ENCODE results near the gene ZMYM2.

Gene ZMYM2

DNA sequence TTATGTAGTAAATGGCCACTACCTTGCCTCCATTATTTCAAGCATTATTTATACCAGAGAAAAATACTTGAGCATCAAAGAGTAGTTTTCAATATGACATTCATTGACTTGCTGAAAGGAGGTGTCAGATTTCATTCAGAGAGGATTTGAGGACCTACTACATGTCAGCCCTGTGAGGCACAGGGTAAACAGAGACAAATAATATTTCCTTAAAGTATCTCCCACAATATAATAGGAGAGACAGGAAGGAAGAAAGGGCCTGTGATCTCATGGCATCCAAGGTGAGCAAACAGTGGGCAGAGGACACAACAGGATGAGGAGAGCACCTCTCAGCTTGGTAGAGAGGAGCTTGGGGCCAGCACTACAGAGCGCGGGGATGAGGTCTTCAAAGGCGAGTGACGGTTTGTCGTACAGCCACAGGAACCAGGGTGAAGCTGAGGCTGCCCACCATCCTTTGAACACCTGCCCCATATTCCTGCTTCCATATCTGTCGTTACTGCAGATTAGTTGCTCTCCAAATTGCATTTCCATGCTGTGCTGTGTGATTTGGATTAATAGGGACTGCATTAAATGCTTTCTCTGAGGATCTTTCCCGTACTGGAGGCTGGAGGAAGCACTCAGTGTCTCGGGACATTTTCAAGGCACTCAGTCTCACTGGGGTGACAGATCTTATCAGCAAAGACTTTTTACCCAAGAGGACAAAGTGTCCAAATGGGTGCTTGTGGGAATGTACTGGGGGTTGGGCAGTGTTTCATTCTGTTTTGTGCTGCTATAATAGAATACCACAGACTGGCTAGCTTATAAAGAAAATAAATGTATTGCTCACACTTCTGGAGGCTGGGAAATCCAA lies 143.2 kb downstream of the ZMYM2 start:
- H3K4me3 Mint-ChIP-seq: no peak overlapping the region
- H3K27ac Mint-ChIP-seq: no peak overlapping the region
- no peak for ATAC-seq
- H3K36me3 Mint-ChIP-seq: no peaks in the 10 kb centered on the region
- no peaks in the 10 kb centered on the region for H3K9me3 Mint-ChIP-seq
- no peaks in the 10 kb centered on the region for H3K4me1 Mint-ChIP-seq
- peaks cover 63% of the 10 kb centered on the region for H3K27me3 Mint-ChIP-seq

DNA sequence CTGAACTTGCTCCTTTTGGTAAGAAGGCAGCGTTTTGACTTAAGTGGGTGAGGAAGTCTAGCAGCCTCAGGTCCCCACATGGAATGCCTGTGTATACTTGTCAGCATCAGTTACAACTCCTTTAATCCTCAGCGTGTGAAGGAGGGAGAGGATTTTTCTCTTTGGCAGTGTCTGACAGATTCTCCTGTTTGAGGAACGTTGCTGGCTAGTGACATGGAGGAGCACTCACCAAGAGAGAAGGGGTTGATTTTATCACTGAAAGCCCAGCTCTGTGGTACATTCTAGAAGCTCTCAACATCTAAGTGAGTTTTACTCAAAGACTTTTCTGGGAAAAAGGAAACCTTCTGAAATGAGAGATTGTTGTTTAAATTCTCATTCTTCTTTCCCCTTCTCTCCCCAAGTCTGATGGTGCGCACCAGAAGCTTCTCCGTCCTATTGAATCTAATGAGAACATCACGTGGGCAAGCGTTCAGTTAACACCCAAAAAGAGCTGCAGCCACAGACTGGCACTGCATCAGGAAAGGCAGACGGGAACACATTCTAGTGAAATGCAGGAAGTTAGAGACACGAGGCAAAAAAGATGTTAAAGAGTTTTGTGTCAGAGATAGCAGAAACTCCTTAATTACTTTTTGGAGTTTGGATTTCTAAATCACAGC lies 144.1 kb downstream of the ZMYM2 start:
- H3K27ac Mint-ChIP-seq: no peak overlapping the region
- no peak for ATAC-seq
- H3K36me3 Mint-ChIP-seq: no peaks in the 10 kb centered on the region
- no peaks in the 10 kb centered on the region for H3K9me3 Mint-ChIP-seq
- H3K4me3 Mint-ChIP-seq: no peak overlapping the region
- peaks cover 63% of the 10 kb centered on the region for H3K27me3 Mint-ChIP-seq
- H3K4me1 Mint-ChIP-seq: no peaks in the 10 kb centered on the region

DNA sequence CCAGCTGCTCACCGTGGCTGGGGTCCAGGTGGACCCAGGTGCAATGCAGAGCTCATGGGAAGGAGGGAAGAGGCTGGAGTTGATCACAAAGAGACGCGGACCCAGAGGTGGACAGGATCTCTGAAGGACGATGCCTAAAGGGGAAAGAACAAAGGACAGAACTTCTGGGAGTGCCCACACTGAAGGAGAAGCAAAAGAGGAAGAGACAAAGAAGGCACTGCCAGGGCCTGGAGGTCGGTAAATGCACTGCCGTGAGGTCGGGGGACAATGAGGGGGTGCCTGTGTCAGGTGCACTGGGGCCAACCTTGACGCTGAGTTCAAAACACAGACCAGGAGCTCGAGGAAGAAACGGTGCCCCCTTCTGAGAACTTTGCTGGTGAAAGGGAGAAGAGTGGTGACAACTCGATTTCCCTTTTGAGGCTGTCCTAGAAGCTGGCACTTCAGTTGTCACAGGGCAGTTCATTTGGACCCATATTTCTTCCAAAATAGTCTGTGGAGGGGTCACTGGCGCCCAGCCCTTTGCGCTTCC lies 146.7 kb downstream of the ZMYM2 start:
- Mint-ChIP-seq H3K9me3 (no peaks in the 10 kb centered on the region), H3K27me3 (peaks cover 46% of the 10 kb centered on the region)

GRCh38 chr13:20106742-20107141 lies 148.2 kb downstream of the ZMYM2 start:
- Mint-ChIP-seq H3K4me3 (no peak overlapping the region), H3K4me1 (no peaks in the 10 kb centered on the region)

More for the DNA sequence above, 146.7 kb downstream of the ZMYM2 start:
- H3K36me3 Mint-ChIP-seq: no peaks in the 10 kb centered on the region
- ATAC-seq: no peak
- H3K27ac Mint-ChIP-seq: no peak overlapping the region
- H3K4me3 Mint-ChIP-seq: no peak overlapping the region
- H3K4me1 Mint-ChIP-seq: no peaks in the 10 kb centered on the region

DNA sequence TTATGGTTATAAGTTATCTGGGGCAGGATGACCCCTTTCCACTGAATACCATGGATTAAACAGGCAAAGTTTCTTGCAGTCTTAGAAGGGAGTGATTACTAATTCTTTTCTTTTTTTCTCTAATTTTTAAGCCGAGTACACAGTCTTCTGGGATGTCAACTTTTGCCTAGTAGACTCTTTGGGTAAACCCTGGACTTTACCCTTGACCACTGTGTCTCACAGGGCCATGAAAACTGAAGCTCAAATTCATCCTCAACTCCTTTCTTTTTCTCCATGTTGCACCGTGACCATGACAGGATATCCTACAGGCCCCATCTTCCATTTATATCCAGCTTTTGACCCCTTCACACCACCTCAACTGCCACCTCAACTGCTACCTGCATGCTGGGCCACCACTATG lies 150.5 kb downstream of the ZMYM2 start:
- no peak overlapping the region for H3K4me3 Mint-ChIP-seq
- H3K4me1 Mint-ChIP-seq: no peaks in the 10 kb centered on the region
- H3K27me3 Mint-ChIP-seq: peaks cover 21% of the 10 kb centered on the region
- no peak overlapping the region for H3K27ac Mint-ChIP-seq
- no peaks in the 10 kb centered on the region for H3K9me3 Mint-ChIP-seq
- no peak for ATAC-seq
- no peaks in the 10 kb centered on the region for H3K36me3 Mint-ChIP-seq

More at GRCh38 chr13:20106742-20107141, 148.2 kb downstream of the ZMYM2 start:
- Mint-ChIP-seq H3K36me3 (no peaks in the 10 kb centered on the region), H3K27me3 (peaks cover 31% of the 10 kb centered on the region), H3K9me3 (no peaks in the 10 kb centered on the region), H3K27ac (no peak overlapping the region)
- ATAC-seq: no peak

DNA sequence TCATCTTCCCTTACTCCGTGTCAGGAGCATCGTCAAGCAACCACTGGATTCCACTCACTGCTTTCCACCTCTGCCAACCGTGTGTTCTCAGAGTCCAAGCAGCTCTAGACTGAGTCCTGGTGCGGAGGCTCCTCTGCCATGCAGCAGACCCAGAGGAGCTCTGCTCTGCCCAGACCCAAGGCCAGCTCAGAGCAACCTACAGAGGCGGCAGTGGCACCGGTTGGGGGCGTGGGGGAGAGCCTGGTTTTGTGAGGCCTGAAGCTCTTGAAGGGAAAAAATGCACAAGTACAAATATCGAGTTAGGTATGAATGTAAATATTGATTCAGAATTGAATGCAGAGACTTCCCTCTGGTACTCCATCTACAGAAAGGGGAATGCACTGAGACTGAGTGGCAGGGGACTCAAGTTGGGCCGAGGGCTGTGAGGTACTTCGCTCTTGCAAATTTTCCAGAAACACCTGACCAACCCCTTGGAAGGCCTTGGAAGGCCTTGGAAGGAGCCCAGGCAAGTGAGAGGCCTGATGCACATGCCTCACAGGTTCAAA lies 155.6 kb downstream of the ZMYM2 start:
- H3K27ac Mint-ChIP-seq: no peak overlapping the region

DNA sequence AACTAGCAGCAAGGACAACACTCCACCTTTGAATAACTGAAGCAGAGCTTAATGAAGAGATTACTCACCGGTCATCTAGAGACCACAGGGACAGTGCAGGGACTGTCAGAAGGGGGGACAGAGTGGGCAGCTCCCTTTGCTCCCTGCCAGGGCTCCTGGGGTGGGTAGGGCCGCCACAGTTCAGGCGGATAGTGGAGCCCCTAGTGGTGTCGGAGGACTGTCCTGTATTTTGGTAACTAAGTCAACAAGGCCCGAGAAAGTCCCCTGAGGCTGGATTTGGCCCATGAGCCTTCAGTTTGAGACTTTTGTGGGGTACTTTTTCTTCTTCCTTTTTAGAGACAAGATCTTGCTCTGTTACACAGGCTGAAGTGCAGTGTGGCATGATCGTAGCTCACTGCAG lies 157.7 kb downstream of the ZMYM2 start:
- H3K27me3 Mint-ChIP-seq: peaks cover 23% of the 10 kb centered on the region
- H3K27ac Mint-ChIP-seq: no peak overlapping the region
- no peaks in the 10 kb centered on the region for H3K9me3 Mint-ChIP-seq
- H3K4me3 Mint-ChIP-seq: no peak overlapping the region
- peaks cover 22% of the 10 kb centered on the region for H3K4me1 Mint-ChIP-seq
- no peak for ATAC-seq
- H3K36me3 Mint-ChIP-seq: no peaks in the 10 kb centered on the region

More for the DNA sequence above, 155.6 kb downstream of the ZMYM2 start:
- H3K9me3 Mint-ChIP-seq: no peaks in the 10 kb centered on the region
- no peaks in the 10 kb centered on the region for H3K36me3 Mint-ChIP-seq
- H3K27me3 Mint-ChIP-seq: peaks cover 13% of the 10 kb centered on the region
- peaks cover 3% of the 10 kb centered on the region for H3K4me1 Mint-ChIP-seq
- ATAC-seq: no peak
- no peak overlapping the region for H3K4me3 Mint-ChIP-seq

DNA sequence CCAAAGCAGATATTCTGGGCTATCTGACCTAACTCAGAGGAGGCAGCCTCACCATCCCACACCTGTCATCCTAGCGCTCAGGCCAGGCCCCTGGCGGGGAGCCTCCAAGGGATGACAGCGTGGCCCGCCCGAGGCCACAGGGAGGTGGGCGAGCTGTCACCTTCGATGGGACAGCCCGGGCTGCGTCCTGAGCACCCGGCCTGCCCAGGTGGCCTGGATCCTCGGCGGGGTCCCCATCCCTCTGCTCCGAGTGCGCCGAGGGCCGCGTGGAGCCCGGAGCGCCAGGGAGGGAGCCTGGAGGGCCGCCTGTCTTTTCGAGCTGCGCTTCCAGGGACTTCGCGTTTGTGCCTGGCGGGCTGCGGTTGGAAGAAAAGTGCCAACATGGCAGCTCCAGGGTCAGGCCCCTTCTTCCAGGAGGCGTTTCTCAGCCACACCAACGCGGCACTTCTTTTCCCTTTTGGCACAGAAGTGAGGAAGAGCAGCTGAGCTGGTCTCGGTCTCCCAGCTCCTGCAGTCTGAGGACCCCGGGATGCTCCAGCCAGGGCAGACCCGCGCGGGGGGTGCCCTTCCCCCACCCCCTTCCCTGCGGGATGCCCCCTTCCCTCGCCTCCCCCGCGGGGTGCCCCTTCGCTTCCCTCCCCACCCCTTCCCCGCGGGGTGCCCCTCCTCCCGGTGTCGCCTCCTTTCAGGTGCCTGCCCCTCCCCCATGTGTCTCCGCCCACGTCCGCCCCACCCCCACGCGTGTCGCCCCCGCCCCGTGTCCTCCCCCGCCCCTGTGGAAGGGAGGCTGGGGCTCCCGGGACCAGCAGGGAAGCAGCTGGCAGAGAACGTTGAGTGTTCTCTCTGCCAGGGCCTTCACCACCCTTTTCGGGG lies 160.0 kb downstream of the ZMYM2 start:
- no peaks in the 10 kb centered on the region for H3K9me3 Mint-ChIP-seq

DNA sequence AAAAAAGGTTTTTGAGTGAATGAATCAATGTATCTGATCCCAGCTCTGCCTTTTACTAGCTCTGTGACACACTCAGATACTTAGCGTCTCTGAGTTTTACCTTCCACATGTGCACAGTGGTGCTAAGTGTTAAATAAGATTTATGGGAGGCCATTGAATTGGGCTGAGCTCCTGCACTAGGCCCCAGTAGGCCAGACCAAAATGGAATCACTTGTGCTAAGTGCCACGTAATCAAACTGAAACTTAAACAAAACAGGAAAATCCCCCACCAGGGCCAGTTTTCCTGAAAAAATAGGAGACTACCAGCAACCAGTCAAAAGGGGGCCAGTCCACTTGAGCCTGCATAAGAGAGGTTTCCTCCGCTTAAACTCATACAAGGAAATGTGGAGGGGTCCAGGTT lies 161.4 kb downstream of the ZMYM2 start:
- Mint-ChIP-seq H3K9me3 (no peaks in the 10 kb centered on the region), H3K27ac (peak overlapping the region; percentile 74), H3K4me1 (peaks cover 25% of the 10 kb centered on the region), H3K36me3 (no peaks in the 10 kb centered on the region), H3K27me3 (peaks cover 36% of the 10 kb centered on the region), H3K4me3 (peak overlapping the region; percentile 69)
- ATAC-seq: no peak

More for the DNA sequence above, 160.0 kb downstream of the ZMYM2 start:
- Mint-ChIP-seq H3K27ac (peak overlapping the region; percentile 74), H3K27me3 (peaks cover 27% of the 10 kb centered on the region), H3K36me3 (no peaks in the 10 kb centered on the region), H3K4me3 (peak overlapping the region; percentile 84), H3K4me1 (peaks cover 25% of the 10 kb centered on the region)
- ATAC-seq: peak; percentile 52

DNA sequence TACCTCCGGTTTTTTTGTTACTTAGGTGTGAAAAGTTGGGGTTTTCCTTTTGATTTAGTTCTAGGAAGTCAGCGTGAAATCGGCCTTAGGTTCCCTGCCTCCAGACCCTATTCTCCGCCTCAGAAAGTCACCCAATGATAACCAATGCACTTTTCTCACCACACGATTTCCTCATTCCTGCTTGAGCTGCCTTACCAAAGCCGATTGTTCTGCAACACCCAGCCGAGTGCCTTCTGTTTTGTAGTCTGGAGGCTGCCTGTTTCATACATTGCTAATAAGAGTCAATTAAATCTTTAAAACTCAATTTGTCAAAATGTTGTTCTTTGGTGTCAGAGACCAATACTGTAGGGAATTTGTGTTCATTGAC lies 162.6 kb downstream of the ZMYM2 start:
- peaks cover 36% of the 10 kb centered on the region for H3K27me3 Mint-ChIP-seq
- ATAC-seq: no peak
- no peaks in the 10 kb centered on the region for H3K9me3 Mint-ChIP-seq
- H3K4me1 Mint-ChIP-seq: peaks cover 25% of the 10 kb centered on the region
- peak overlapping the region; percentile 69 for H3K4me3 Mint-ChIP-seq
- peak overlapping the region; percentile 74 for H3K27ac Mint-ChIP-seq
- H3K36me3 Mint-ChIP-seq: no peaks in the 10 kb centered on the region

DNA sequence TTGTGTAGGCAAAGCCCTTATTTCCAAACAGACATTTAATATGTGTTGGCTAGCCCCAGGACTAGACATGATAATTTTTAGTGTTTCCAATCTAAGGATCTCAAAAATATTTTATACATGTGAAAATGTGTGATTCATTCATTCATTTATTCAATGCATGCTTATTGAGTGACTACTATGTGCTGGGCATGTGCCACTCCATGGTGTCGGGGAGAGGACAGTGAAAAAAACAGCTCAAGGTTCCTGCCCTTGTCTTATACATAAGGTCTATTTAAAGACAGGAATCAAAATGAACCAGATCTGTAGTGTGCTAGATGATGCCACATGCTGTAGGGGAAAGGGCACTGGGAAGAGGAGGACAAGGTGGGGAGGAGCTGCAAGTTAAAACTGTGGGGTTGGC lies 165.8 kb downstream of the ZMYM2 start:
- Mint-ChIP-seq H3K27me3 (peaks cover 30% of the 10 kb centered on the region), H3K27ac (no peak overlapping the region), H3K4me1 (peaks cover 20% of the 10 kb centered on the region), H3K36me3 (no peaks in the 10 kb centered on the region), H3K9me3 (no peaks in the 10 kb centered on the region), H3K4me3 (no peak overlapping the region)
- no peak for ATAC-seq

GRCh38 chr13:20125129-20125782 lies 166.7 kb downstream of the ZMYM2 start:
- peaks cover 22% of the 10 kb centered on the region for H3K27me3 Mint-ChIP-seq
- H3K4me3 Mint-ChIP-seq: no peak overlapping the region
- no peak overlapping the region for H3K27ac Mint-ChIP-seq
- no peaks in the 10 kb centered on the region for H3K9me3 Mint-ChIP-seq
- peaks cover 11% of the 10 kb centered on the region for H3K4me1 Mint-ChIP-seq
- H3K36me3 Mint-ChIP-seq: no peaks in the 10 kb centered on the region
- no peak for ATAC-seq

- H3K4me1 Mint-ChIP-seq: peaks cover 7% of the 10 kb centered on the region
- H3K27me3 Mint-ChIP-seq: peaks cover 18% of the 10 kb centered on the region
- no peak overlapping the region for H3K27ac Mint-ChIP-seq
- no peak overlapping the region for H3K4me3 Mint-ChIP-seq
- no peaks in the 10 kb centered on the region for H3K36me3 Mint-ChIP-seq
- ATAC-seq: no peak
- no peaks in the 10 kb centered on the region for H3K9me3 Mint-ChIP-seq
Observed at GRCh38 chr13:20125783-20126165, 167.2 kb downstream of the ZMYM2 start.

- no peak overlapping the region for H3K4me3 Mint-ChIP-seq
Observed at GRCh38 chr13:20126541-20127261, 168.2 kb downstream of the ZMYM2 start.

More at GRCh38 chr13:20126541-20127261, 168.2 kb downstream of the ZMYM2 start:
- peaks cover 10% of the 10 kb centered on the region for H3K27me3 Mint-ChIP-seq
- H3K9me3 Mint-ChIP-seq: no peaks in the 10 kb centered on the region
- no peaks in the 10 kb centered on the region for H3K4me1 Mint-ChIP-seq
- no peaks in the 10 kb centered on the region for H3K36me3 Mint-ChIP-seq
- H3K27ac Mint-ChIP-seq: no peak overlapping the region
- ATAC-seq: no peak
